ENCODE measurements around the gene FAM163B.

FAM163B gene

DNA sequence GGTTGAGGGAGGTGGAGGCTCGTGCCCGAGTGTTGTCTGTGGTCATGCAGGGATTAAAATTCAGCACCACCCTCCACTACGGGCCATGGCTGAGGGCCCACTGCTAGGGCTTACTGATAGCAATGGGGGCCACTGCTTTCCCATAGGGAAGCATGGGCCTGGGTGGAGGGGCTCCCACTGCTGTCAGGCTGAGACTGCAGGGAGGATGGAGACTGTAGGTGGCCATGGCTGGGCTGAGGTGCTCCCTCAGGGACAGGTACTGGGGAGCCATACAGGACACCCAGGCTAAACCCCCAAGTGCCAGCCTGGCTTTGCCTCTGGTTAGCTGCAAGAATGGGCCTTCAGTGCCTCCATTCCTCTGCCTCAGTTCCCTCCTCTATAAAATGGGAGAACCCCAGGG is 26.1 kb downstream of the FAM163B start:
- no peak for DNase-seq (ENCODE audit: low read depth)
- TF ChIP-seq, protein P1, sequence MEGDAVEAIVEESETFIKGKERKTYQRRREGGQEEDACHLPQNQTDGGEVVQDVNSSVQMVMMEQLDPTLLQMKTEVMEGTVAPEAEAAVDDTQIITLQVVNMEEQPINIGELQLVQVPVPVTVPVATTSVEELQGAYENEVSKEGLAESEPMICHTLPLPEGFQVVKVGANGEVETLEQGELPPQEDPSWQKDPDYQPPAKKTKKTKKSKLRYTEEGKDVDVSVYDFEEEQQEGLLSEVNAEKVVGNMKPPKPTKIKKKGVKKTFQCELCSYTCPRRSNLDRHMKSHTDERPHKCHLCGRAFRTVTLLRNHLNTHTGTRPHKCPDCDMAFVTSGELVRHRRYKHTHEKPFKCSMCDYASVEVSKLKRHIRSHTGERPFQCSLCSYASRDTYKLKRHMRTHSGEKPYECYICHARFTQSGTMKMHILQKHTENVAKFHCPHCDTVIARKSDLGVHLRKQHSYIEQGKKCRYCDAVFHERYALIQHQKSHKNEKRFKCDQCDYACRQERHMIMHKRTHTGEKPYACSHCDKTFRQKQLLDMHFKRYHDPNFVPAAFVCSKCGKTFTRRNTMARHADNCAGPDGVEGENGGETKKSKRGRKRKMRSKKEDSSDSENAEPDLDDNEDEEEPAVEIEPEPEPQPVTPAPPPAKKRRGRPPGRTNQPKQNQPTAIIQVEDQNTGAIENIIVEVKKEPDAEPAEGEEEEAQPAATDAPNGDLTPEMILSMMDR (IDR thresholded peaks at IDR 0.05; ENCODE audit: insufficient read depth, low read depth, low read length, missing control alignments): no peak
- H3K4me3 ChIP-seq (ENCODE audit: low read length): no peak overlapping the region

DNA sequence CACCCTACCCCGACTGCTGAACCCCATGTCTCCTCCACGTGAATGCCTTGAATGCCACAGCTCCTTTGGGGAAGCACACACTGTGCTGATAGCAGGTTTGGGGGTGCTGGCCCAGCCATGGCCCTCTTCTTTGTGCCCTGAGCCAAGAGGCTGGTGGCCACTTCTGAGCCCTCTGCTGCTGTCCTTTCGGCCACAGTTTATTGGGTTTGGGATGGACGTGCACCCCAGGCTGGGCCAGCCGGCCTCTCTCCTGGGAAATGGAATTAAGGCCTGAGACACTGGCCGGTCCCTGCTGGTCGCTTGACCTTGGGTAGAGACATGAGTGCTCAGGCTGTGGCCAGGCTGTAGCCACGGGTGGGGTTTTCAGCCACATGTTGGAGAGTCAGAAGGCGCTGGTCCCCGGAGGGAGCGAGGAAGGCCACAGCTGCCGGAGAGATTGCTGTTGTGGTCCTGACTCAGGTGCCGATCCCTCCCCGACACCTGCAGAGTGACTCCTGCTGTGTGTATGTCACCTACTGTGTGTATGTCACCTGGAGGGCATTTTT is 26.6 kb downstream of the FAM163B start:
- TF ChIP-seq, protein P1 (IDR thresholded peaks at IDR 0.05; ENCODE audit: insufficient read depth, low read depth, low read length, missing control alignments): no peak
- no peak overlapping the region for H3K4me3 ChIP-seq (ENCODE audit: low read length)
- no peak for DNase-seq (ENCODE audit: low read depth)

DNA sequence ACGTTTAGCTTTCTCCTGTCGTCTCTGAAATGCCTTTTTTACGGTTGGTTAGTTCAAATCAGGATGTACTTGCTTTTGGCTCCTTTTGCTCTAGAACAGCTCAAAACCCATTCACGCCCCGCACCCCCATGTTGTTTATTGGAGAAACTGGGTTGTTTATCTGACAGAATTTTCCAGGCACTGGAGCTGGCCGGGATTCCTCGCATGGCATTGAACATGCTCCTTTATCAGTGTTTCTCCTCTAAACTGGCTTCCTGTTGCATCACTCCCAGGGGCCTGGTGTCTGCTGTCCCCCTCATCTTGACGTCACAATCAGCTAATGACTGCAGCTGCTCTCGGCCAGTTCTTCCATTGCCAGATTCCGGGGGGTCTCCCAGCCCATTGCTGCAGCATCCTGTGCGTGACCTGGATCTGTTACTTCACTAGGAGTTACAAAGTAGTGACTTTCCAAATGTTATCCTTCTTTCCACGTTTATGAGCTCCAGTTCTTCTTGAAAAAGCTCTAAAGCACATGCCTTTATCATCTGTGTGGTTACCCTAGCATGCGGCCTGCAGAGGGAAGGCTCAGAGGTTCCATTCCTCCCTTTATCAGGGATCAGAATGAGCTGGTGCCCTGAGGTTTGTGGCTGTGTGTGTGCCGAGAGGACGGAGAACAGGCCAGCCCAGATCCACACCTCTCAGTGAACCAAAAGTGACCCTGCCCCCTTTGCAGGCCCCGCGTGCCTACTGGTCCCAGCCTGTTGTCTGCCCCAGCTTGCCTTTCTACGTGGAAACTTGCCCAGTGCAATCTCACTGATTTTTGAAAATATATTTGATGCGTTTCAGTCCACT is 27.5 kb downstream of the FAM163B start:
- H3K4me3 ChIP-seq (ENCODE audit: low read length): no peak overlapping the region
- TF ChIP-seq, protein P1 (IDR thresholded peaks at IDR 0.05; ENCODE audit: insufficient read depth, low read depth, low read length, missing control alignments): no peak
- DNase-seq (ENCODE audit: low read depth): no peak

DNA sequence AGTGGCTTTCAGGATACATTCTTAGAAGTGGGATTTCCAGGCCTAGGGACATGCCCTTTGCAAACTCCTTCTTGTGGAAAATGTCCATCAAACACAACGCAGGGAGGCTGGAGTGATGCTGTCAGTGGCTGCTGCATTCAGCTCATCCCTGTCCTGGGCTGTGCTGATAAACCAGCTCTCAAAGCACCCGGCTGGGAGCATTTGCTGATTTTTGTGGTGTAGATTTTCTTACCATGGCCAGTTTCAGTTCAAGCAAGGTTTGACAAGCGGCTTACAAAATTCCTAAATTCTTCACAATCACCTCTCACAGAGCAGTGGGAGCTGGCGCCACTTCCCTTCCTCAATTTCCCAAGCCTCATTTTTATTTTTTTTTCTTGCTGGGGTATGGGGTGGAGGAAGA is 28.2 kb downstream of the FAM163B start:
- TF ChIP-seq, protein P1 (IDR thresholded peaks at IDR 0.05; ENCODE audit: insufficient read depth, low read depth, low read length, missing control alignments): no peak
- no peak overlapping the region for H3K4me3 ChIP-seq (ENCODE audit: low read length)
- no peak for DNase-seq (ENCODE audit: low read depth)

DNA sequence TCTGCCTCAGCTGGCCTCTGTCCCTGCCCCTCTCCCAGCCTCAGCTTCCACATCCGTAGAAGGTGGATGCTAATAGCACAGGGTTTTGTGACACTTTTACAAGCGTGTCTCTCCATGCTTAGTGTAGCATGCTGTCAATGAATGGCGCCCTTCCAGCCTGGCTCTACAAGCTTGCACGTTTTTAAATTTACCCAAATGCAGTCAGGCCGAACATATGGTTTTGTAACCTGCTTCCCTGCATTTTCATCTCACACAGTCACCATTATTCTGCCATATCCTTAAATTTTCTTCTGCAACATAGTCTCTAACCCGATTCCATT is 28.8 kb downstream of the FAM163B start:
- DNase-seq (ENCODE audit: low read depth): no peak
- TF ChIP-seq, protein P1 (IDR thresholded peaks at IDR 0.05; ENCODE audit: insufficient read depth, low read depth, low read length, missing control alignments): no peak
- H3K4me3 ChIP-seq (ENCODE audit: low read length): no peak overlapping the region

DNA sequence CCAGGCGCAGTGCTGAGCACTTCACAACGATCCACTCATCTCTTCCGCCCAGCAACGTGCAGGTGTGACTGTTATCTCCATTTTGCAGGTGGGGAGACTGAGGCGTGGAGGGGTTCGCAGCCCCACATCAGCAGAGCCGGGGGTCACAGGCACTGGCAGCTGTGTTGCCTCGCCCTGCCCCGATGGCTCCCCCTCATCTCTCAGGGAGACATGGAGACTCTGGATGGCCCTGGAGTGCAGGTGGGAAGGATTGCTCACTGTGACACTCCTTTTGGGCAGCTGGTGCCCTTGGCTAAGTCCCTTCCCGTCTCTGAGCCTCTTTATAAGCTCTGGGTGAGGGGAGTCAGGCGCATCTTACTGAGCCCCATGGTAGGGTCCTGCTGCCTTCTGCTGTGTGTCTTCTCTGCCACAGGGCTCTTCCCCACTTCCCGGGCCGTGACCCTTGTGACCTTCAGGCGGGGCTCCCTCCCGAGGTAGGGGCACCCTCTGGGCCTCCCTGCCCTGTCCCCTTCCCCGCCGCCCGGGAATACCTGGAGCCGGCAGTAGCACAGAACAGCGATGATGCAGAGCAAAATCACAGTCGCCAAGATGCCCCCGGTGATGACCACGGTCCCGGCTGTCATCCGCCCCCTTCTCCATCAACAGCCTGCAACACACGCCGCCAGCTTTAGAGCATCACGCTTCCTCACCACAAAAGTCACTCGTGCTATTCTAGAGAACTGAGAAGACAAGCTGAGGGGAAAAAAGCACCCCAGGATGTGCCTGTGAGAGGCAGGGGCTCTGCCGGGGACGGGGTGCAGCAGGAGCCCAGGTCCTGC is 29.4 kb downstream of the FAM163B start:
- no peak for DNase-seq (ENCODE audit: low read depth)
- H3K4me3 ChIP-seq (ENCODE audit: low read length): no peak overlapping the region
- TF ChIP-seq, protein P1 (IDR thresholded peaks at IDR 0.05; ENCODE audit: insufficient read depth, low read depth, low read length, missing control alignments): no peak

Measured in epithelial cell of esophagus (primary cell).